Stomach smooth muscle (tissue), 2 donors: ENCODE measurements around the gene KIF6.

Source experiments
- H3K27ac ChIP-seq: one replicate; pipeline ENCODE4 v1.7.0; 2013; ENCODE audit warnings: mild to moderate bottlenecking, low read length, inconsistent platforms
- H3K27me3 ChIP-seq, 2 donors: one replicate each; pipeline ENCODE4 v1.7.0; 2013; ENCODE audit warnings: low read length in 2 of 2; ENCODE audit not compliant: insufficient read depth in 2 of 2, control insufficient read depth in 1 of 2
- H3K36me3 ChIP-seq, 2 donors: one replicate each; pipeline ENCODE4 v1.7.0; 2013; ENCODE audit warnings: low read length in 2 of 2; ENCODE audit not compliant: control insufficient read depth in 2 of 2, insufficient read depth in 2 of 2
- H3K4me1 ChIP-seq: one replicate; pipeline ENCODE4 v1.7.0; 2013; ENCODE audit warnings: low read length; ENCODE audit not compliant: control insufficient read depth, insufficient read depth
- H3K4me3 ChIP-seq, 2 donors: one replicate each; pipeline ENCODE4 v1.7.0; 2013; ENCODE audit warnings: low read length in 2 of 2
- H3K9ac ChIP-seq, 2 donors: one replicate each; pipeline ENCODE4 v1.7.0; 2013; ENCODE audit warnings: low read length in 2 of 2, mild to moderate bottlenecking in 1 of 2
- H3K9me3 ChIP-seq, 2 donors: one replicate each; pipeline ENCODE4 v1.7.0; 2013; ENCODE audit warnings: low read length in 2 of 2; ENCODE audit not compliant: control insufficient read depth in 2 of 2
- donor health status: healthy.
- donor health status: Pancreatic carcinoma.

KIF6 gene

DNA sequence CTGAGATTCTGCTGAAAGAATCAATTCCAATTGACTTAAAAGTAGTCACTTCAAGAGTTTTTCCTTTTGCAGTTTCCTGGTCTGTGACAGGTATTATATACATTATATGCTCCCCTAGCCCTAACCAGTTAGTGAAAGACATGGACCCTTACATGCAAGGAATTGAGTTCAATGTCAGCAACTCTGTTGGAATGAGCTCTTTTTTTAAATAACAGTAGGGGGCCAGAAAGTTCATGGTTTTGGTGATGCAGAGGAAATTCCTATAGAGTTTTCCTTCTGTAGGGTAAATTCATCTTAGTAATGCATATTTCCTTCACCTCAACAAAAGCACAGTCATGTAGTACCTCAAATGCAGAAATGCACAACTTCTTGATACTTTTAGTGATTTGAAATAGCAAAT lies 172.2 kb downstream of the KIF6 start:
- H3K27ac ChIP-seq = no peak overlapping the region
- no peaks in the 10 kb centered on the region for H3K36me3 ChIP-seq
- no peak overlapping the region for H3K4me3 ChIP-seq
- no peaks in the 10 kb centered on the region for H3K27me3 ChIP-seq
- H3K4me1 ChIP-seq = peaks cover 3% of the 10 kb centered on the region
- H3K9me3 ChIP-seq = no peaks in the 10 kb centered on the region
- no peak overlapping the region for H3K9ac ChIP-seq

DNA sequence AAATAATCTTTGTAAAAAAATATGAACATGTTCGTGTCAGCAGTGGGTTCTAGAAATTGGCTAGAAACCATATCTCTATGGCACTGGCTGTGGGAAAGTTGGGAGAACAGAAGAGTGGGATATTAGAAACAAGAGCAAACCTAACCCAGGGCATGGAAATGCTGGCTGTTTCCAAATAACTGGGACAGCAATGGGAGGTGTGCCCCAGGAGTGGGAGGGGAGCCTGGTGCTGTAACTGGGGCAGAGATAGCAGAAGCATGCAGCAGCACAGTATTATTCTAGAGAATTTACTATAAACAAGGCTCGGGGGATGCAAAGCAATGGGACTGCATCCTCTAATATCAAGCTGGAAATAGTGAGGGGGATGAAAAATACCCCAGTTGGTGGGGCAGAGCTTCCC lies 175.0 kb downstream of the KIF6 start:
- no peak overlapping the region for H3K27ac ChIP-seq
- no peaks in the 10 kb centered on the region for H3K27me3 ChIP-seq

DNA sequence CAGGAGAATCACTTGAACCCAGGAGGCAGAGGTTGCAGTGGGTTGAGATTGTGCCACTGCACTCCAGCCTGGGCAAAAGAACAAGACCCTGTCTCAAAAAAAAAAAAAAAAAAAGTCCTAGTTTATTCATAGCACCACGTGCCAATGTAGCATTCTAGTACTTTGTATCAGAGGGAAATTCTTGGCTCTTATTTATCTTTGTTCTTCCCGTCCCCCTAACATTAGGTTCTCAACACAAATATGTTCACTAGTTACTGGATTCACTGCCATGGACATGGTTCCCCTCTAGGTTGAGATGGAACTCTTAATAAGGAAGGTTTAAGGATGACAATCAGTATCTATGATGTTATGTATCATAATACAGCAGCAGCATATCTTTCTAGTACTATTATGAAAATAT lies 178.5 kb downstream of the KIF6 start:
- Histone ChIP-seq H3K4me3 (no peak overlapping the region), H3K27ac (no peak overlapping the region), H3K27me3 (no peaks in the 10 kb centered on the region), H3K4me1 (peaks cover 11% of the 10 kb centered on the region), H3K9me3 (no peaks in the 10 kb centered on the region), H3K9ac (no peak overlapping the region), H3K36me3 (no peaks in the 10 kb centered on the region)

More for the DNA sequence above, 175.0 kb downstream of the KIF6 start:
- H3K9ac ChIP-seq = no peak overlapping the region
- no peaks in the 10 kb centered on the region for H3K9me3 ChIP-seq
- H3K4me3 ChIP-seq = no peak overlapping the region
- no peaks in the 10 kb centered on the region for H3K36me3 ChIP-seq
- peaks cover 3% of the 10 kb centered on the region for H3K4me1 ChIP-seq

DNA sequence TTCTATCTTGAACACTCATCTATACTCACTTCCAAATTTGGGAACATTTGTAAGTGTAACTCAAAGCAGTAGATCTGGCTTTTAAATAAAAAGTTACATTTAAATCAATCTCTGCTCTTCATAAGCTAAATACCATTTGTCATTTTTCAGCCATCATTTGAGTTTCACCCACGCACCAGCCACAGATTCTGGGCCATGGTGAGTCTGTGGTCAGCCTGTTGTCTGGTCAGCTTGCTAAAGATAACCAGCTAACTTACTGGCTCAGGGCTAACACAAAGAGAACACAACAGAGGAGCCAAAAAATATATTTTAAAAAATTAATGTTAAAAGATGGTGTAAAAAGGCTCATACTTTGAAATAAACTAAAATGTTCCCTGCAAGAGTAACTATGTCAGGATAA lies 181.3 kb downstream of the KIF6 start:
- H3K4me3 ChIP-seq = no peak overlapping the region
- H3K36me3 ChIP-seq = no peaks in the 10 kb centered on the region
- no peak overlapping the region for H3K9ac ChIP-seq
- H3K4me1 ChIP-seq = peaks cover 11% of the 10 kb centered on the region
- peak overlapping the region; percentile 41 for H3K27ac ChIP-seq
- no peaks in the 10 kb centered on the region for H3K27me3 ChIP-seq
- no peaks in the 10 kb centered on the region for H3K9me3 ChIP-seq

- Histone ChIP-seq H3K4me1 (peaks cover 11% of the 10 kb centered on the region), H3K4me3 (no peak overlapping the region), H3K27me3 (no peaks in the 10 kb centered on the region), H3K9ac (no peak overlapping the region), H3K27ac (peak overlapping the region; percentile 41), H3K9me3 (no peaks in the 10 kb centered on the region), H3K36me3 (no peaks in the 10 kb centered on the region)
Measured at GRCh38 chr6:39543095-39543494, 182.1 kb downstream of the KIF6 start.

GRCh38 chr6:39540454-39540853 lies 184.8 kb downstream of the KIF6 start:
- H3K4me3 ChIP-seq = no peak overlapping the region
- H3K9me3 ChIP-seq = no peaks in the 10 kb centered on the region
- peaks cover 11% of the 10 kb centered on the region for H3K4me1 ChIP-seq
- H3K27me3 ChIP-seq = no peaks in the 10 kb centered on the region
- H3K36me3 ChIP-seq = no peaks in the 10 kb centered on the region
- no peak overlapping the region for H3K9ac ChIP-seq
- H3K27ac ChIP-seq = no peak overlapping the region

- Histone ChIP-seq H3K36me3 (no peaks in the 10 kb centered on the region), H3K27ac (peak overlapping the region; percentile 58), H3K9ac (peak overlapping the region in 1 of 2 donors; percentile 30), H3K9me3 (no peaks in the 10 kb centered on the region), H3K4me1 (peaks cover 11% of the 10 kb centered on the region), H3K27me3 (no peaks in the 10 kb centered on the region), H3K4me3 (peak overlapping the region; percentile 52 to 60)
Measured at GRCh38 chr6:39530201-39530759, 194.9 kb downstream of the KIF6 start.

DNA sequence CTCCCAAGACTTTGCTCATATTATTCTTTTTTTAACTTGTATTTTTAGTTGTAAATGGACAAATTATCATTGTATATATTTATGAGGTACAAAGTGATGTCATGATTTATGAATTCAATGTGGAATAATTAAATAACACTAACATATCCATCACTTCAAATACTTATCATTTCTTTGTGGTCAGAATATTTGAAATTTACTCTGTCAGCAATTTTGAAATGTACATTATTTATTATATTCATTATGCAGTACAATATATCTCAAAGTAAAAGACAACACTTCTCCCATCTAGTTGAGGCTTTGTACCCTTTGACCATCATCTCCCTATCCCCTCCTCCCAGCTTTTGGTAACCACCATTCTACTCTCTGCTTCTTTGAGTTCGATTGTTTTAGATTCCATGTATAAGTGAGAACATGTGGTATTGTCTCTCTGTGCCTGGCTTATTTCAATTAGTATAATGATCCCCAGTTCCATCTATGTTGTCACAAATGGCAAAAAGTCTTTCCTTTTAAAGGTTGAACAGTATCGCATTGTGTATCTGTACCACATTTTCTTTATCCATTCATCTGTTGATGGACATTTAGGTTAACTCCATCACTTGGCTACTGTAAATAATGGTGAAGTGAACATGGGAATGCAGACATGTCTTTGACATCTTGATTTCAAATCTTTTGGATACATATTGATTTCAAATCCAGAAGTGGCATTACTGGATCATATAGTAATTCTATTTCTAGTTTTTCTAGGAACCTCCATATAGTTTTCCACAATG lies 197.2 kb downstream of the KIF6 start:
- Histone ChIP-seq H3K27ac (no peak overlapping the region), H3K9ac (no peak overlapping the region), H3K9me3 (no peaks in the 10 kb centered on the region), H3K36me3 (no peaks in the 10 kb centered on the region), H3K27me3 (no peaks in the 10 kb centered on the region), H3K4me3 (no peak overlapping the region), H3K4me1 (peaks cover 11% of the 10 kb centered on the region)

DNA sequence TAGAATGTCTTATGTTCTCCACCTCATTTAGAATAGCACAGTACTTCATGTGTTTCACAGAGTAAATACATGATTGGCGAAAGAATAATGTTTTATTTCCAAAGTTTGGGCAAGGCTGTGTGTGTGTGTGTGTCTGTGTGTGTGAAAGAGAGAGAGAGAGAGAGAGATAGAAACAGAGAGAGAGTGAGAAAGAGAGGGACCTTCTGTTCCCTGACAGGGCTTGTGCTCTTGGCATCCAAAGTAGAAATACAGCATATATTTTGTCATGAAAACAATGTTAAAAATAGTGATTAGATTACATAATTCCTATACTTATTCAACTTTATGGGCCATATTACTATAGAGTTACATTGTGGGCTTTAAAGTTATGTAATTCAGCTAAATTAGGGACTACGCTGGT lies 201.2 kb downstream of the KIF6 start:
- no peak overlapping the region for H3K27ac ChIP-seq
- H3K4me1 ChIP-seq = peaks cover 2% of the 10 kb centered on the region
- H3K9me3 ChIP-seq = no peaks in the 10 kb centered on the region
- no peak overlapping the region for H3K4me3 ChIP-seq
- H3K36me3 ChIP-seq = no peaks in the 10 kb centered on the region
- no peaks in the 10 kb centered on the region for H3K27me3 ChIP-seq
- no peak overlapping the region for H3K9ac ChIP-seq

DNA sequence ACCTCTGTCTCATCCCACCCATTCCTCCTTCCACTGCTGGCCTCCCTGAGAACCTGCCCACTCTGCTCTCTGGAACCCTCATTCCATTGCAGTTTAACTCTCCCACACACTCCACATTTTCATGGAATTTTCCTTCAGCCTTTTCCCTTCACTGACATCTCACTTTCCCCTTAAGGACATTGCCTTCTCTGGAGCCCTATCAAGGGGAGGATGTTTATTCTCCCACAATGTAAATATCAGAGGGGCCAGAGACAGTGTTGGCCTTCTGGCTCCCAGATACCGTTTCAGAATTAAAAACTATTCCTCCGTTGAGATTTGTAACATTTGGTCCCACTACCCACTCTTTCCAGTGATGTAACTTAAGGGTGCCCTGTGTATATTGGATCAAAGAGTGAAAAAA lies 203.2 kb downstream of the KIF6 start:
- Histone ChIP-seq H3K36me3 (no peaks in the 10 kb centered on the region), H3K27me3 (no peaks in the 10 kb centered on the region), H3K9me3 (no peaks in the 10 kb centered on the region), H3K9ac (no peak overlapping the region), H3K4me1 (peaks cover 4% of the 10 kb centered on the region), H3K27ac (no peak overlapping the region), H3K4me3 (no peak overlapping the region)

- H3K9me3 ChIP-seq = no peaks in the 10 kb centered on the region
- H3K9ac ChIP-seq = no peak overlapping the region
- H3K27ac ChIP-seq = no peak overlapping the region
- no peaks in the 10 kb centered on the region for H3K36me3 ChIP-seq
- H3K4me3 ChIP-seq = no peak overlapping the region
- peaks cover 4% of the 10 kb centered on the region for H3K4me1 ChIP-seq
- no peaks in the 10 kb centered on the region for H3K27me3 ChIP-seq
Measured at GRCh38 chr6:39520916-39521315, 204.3 kb downstream of the KIF6 start.
